CD14-positive monocyte (primary cell): ENCODE measurements around the gene CCDC7. TPM values are rescaled to one million over a fixed set of nuclear protein-coding genes. Genes with fewer than 3 reads are reported as not detected.

Source experiments
- DNase-seq, 3 donors: peaks; one replicate each; pipeline ENCODE4 v3.0.0-alpha.2; 2011 to 2022
- H2AFZ ChIP-seq: 2 replicates; pipeline ENCODE4 v1.6.0; 2012; ENCODE audit warnings: mild to moderate bottlenecking, low read depth, low read length, inconsistent platforms; ENCODE audit not compliant: insufficient read depth, poor library complexity, severe bottlenecking
- H3K27ac ChIP-seq, 2 donors: 1 replicate in 1 of 2; 2 replicates in 1 of 2; pipeline ENCODE4 v1.5.1; 2012 to 2013; ENCODE audit warnings: low read length in 2 of 2, control low read depth in 1 of 2, inconsistent platforms in 1 of 2, low read depth in 1 of 2, mild to moderate bottlenecking in 1 of 2
- H3K27me3 ChIP-seq, 2 donors: one replicate each; pipeline versions ENCODE4 v1.6.0 to v1.6.1; 2011 to 2013; ENCODE audit warnings: low read length in 2 of 2; ENCODE audit not compliant: control insufficient read depth in 2 of 2, insufficient read depth in 2 of 2
- H3K36me3 ChIP-seq, 2 donors: replicated peaks in 1 of 2; 1 replicate in 1 of 2; 2 replicates in 1 of 2; pipeline versions ENCODE4 v1.5.1 to v1.6.1; 2012 to 2013; ENCODE audit warnings: low read length in 2 of 2, control low read depth in 1 of 2, inconsistent platforms in 1 of 2, mild to moderate bottlenecking in 1 of 2; ENCODE audit not compliant: insufficient read depth in 2 of 2, control insufficient read depth in 1 of 2
- H3K4me1 ChIP-seq, 2 donors: 1 replicate in 1 of 2; 2 replicates in 1 of 2; pipeline versions ENCODE4 v1.5.1 to v1.6.1; 2012 to 2013; ENCODE audit warnings: low read length in 2 of 2, control low read depth in 1 of 2, inconsistent platforms in 1 of 2, mild to moderate bottlenecking in 1 of 2, moderate library complexity in 1 of 2; ENCODE audit not compliant: insufficient read depth in 2 of 2, control insufficient read depth in 1 of 2
- H3K4me2 ChIP-seq: replicated peaks from 2 replicates; pipeline ENCODE3; 2012; ENCODE audit warnings: low read length, moderate library complexity, mild to moderate bottlenecking; ENCODE audit not compliant: poor library complexity, severe bottlenecking; ENCODE audit errors: extremely low read depth
- H3K4me3 ChIP-seq, 3 experiments: fragments of 200-600 bp in 1 of 3; sonication (generic) in 1 of 3; replicated peaks in 1 of 3; 1 replicate in 2 of 3; 2 replicates in 1 of 3; pipeline ENCODE4 v1.5.1; 2011 to 2013; ENCODE audit warnings: low read length in 3 of 3, mild to moderate bottlenecking in 3 of 3, control low read depth in 2 of 3, low read depth in 2 of 3, inconsistent platforms in 1 of 3, moderate library complexity in 1 of 3
- H3K79me2 ChIP-seq: 2 replicates; pipeline ENCODE4 v1.6.0; 2012; ENCODE audit warnings: mild to moderate bottlenecking, control low read depth, inconsistent platforms, low read length, moderate library complexity; ENCODE audit not compliant: insufficient read depth
- H3K9ac ChIP-seq: 2 replicates; pipeline ENCODE4 v1.6.0; 2017; ENCODE audit warnings: low read length, mild to moderate bottlenecking; ENCODE audit not compliant: insufficient read depth, poor library complexity, severe bottlenecking
- H3K9me3 ChIP-seq, 2 donors: replicated peaks in 1 of 2; 1 replicate in 1 of 2; 2 replicates in 1 of 2; pipeline versions ENCODE4 v1.5.1 to v1.6.1; 2012 to 2013; ENCODE audit warnings: low read length in 2 of 2, control low read depth in 1 of 2; ENCODE audit not compliant: control insufficient read depth in 1 of 2, insufficient read depth in 1 of 2
- H4K20me1 ChIP-seq: 2 replicates; pipeline ENCODE4 v1.6.0; 2012; ENCODE audit warnings: mild to moderate bottlenecking, low read length, control low read depth, moderate library complexity; ENCODE audit not compliant: insufficient read depth
- H3K27ac Mint-ChIP-seq, 7 donors: one replicate each; pipeline ENCODE4 v1.8.0; 2020; ENCODE audit warnings: mild to moderate bottlenecking in 7 of 7, mixed read lengths in 7 of 7, moderate library complexity in 6 of 7, inconsistent platforms in 2 of 7
- H3K27me3 Mint-ChIP-seq, 3 donors: one replicate each; pipeline ENCODE4 v1.8.0; 2021 to 2022; ENCODE audit warnings: low read depth in 3 of 3, mild to moderate bottlenecking in 3 of 3, mixed read lengths in 3 of 3, moderate library complexity in 3 of 3, inconsistent platforms in 1 of 3
- H3K36me3 Mint-ChIP-seq, 2 donors: one replicate each; pipeline ENCODE4 v1.8.0; 2020; ENCODE audit warnings: mixed read lengths in 2 of 2, inconsistent platforms in 1 of 2, mild to moderate bottlenecking in 1 of 2
- H3K4me1 Mint-ChIP-seq: one replicate; pipeline ENCODE4 v1.8.0; 2020; ENCODE audit warnings: mild to moderate bottlenecking, mixed read lengths
- H3K4me3 Mint-ChIP-seq, 2 donors: one replicate each; pipeline ENCODE4 v1.8.0; 2020; ENCODE audit warnings: mild to moderate bottlenecking in 2 of 2, mixed read lengths in 2 of 2, moderate library complexity in 1 of 2
- H3K9me3 Mint-ChIP-seq, 7 donors: one replicate each; pipeline ENCODE4 v1.8.0; 2020 to 2022; ENCODE audit warnings: mixed read lengths in 7 of 7, mild to moderate bottlenecking in 6 of 7, moderate library complexity in 6 of 7, inconsistent platforms in 2 of 7
- WGBS: methylation state at CpG from one replicate; pipeline ENCODE4 v1.1.5; 2013; ENCODE audit warnings: missing lambda C conversion rate; ENCODE audit not compliant: insufficient coverage; 5-methylcytosine and 5-hydroxymethylcytosine counted together
- intact Hi-C, 2 donors: fragments of 100-400 bp; cut with micrococcal nuclease; formaldehyde crosslinking; loops; one replicate each; pipeline versions ENCODE4 v1.15.0 to v1.15.1; 2023
- polyA plus RNA-seq, 3 donors: library from polyadenylated mRNA; depleted of rRNA in 1 of 3; unstranded in 2 of 3; stranded (reverse) in 1 of 3; fragments of 300-500 nt in 2 of 3; fragments of >200 nt in 1 of 3; fragmentation: Illumina TruSeq in 2 of 3; gene quantifications; 1 replicate in 2 of 3; 2 replicates in 1 of 3; pipeline ENCODE4 v1.2.3, GENCODE V29; 2012 to 2021
- TF ChIP-seq, protein P1 (sequence below): fragments of 200-600 bp; IDR thresholded peaks from one replicate; pipeline ENCODE4 v1.8.0; 2022; ENCODE audit warnings: antibody characterized with exemption, mild to moderate bottlenecking

Gene CCDC7
- polyA plus RNA-seq, 3 donors = 1.3 to 2.3 (median 2.0) TPM

DNA sequence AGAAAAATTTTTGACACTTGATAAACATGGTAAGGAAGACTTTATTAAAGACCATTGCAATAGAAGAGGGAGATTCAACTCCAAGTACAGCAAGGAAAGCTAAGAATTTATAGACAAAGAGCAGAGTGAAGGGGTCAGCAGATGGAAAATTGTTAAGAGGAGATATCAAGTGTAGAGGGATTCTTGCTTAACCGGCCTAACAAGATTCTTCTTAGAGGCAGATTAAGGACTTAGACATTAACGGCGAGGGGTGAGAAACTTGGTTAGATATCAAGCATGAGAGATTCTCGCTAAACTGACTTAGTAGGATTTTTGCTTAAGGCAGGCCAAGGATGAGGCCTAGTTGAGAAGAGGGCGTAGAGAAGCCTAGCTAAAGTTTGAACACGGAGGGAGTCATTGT is 436.1 kb downstream of the CCDC7 start:
- H3K9me3 ChIP-seq = no peaks in the 10 kb centered on the region
- TF ChIP-seq, protein P1, sequence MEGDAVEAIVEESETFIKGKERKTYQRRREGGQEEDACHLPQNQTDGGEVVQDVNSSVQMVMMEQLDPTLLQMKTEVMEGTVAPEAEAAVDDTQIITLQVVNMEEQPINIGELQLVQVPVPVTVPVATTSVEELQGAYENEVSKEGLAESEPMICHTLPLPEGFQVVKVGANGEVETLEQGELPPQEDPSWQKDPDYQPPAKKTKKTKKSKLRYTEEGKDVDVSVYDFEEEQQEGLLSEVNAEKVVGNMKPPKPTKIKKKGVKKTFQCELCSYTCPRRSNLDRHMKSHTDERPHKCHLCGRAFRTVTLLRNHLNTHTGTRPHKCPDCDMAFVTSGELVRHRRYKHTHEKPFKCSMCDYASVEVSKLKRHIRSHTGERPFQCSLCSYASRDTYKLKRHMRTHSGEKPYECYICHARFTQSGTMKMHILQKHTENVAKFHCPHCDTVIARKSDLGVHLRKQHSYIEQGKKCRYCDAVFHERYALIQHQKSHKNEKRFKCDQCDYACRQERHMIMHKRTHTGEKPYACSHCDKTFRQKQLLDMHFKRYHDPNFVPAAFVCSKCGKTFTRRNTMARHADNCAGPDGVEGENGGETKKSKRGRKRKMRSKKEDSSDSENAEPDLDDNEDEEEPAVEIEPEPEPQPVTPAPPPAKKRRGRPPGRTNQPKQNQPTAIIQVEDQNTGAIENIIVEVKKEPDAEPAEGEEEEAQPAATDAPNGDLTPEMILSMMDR = no peak
- intact Hi-C loops = no loop called here
- H3K4me3 ChIP-seq = no peak overlapping the region
- no peak overlapping the region for H3K9ac ChIP-seq
- DNase-seq = no peak
- H3K36me3 ChIP-seq = no peaks in the 10 kb centered on the region
- H2AFZ ChIP-seq = no peak overlapping the region
- peaks cover 0 to 3% (median 0%) of the 10 kb centered on the region in 7 donors for H3K9me3 Mint-ChIP-seq
- H3K4me1 ChIP-seq = no peaks in the 10 kb centered on the region
- H3K27me3 ChIP-seq = no peaks in the 10 kb centered on the region
- H3K36me3 Mint-ChIP-seq = no peaks in the 10 kb centered on the region
- H3K79me2 ChIP-seq = no peaks in the 10 kb centered on the region
- H3K27me3 Mint-ChIP-seq = peaks cover 0 to 2% (median 0%) of the 10 kb centered on the region in 3 donors
- no peak overlapping the region for H3K4me2 ChIP-seq
- WGBS = 96% methylated on average over 6 of the region's 6 CpGs
- H3K4me1 Mint-ChIP-seq = no peaks in the 10 kb centered on the region
- no peaks in the 10 kb centered on the region for H4K20me1 ChIP-seq
- no peak overlapping the region for H3K27ac Mint-ChIP-seq
- no peak overlapping the region for H3K4me3 Mint-ChIP-seq
- no peak overlapping the region for H3K27ac ChIP-seq

DNA sequence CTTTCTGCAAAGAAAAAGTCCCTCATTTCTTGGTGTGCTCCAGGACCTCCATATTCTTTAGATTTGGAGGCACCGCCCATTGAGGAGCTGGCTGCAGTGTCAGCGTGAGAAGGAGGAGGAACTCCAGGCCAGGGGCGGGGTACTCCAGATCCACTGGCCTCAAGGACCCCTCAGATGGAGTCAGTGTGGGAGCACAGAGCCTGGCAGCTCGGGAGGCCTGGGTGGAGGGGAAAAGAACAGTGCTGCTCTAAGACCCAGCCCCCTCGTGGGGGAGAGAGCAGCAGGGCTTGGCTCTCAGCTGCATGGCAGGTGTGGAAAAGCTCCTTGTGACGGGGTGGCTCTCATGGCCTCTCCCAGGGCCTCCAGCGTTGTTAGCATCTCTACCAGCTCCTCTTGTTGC is 441.5 kb downstream of the CCDC7 start:
- no peak overlapping the region for H3K4me3 ChIP-seq
- H3K4me1 ChIP-seq = no peaks in the 10 kb centered on the region
- no peak overlapping the region for H3K27ac ChIP-seq
- Mint-ChIP-seq H3K27me3 (peaks cover 2 to 3% (median 2%) of the 10 kb centered on the region in 3 donors), H3K36me3 (no peaks in the 10 kb centered on the region), H3K27ac (no peak overlapping the region), H3K4me1 (no peaks in the 10 kb centered on the region), H3K4me3 (no peak overlapping the region), H3K9me3 (no peaks in the 10 kb centered on the region)
- TF ChIP-seq, protein P1 = no peak
- H3K9ac ChIP-seq = no peak overlapping the region
- H3K4me2 ChIP-seq = no peak overlapping the region
- no peak for DNase-seq
- H3K27me3 ChIP-seq = no peaks in the 10 kb centered on the region
- no peak overlapping the region for H2AFZ ChIP-seq
- H3K36me3 ChIP-seq = no peaks in the 10 kb centered on the region
- 100% methylated on average over 4 of the region's 7 CpGs for WGBS
- H3K79me2 ChIP-seq = no peaks in the 10 kb centered on the region
- no peaks in the 10 kb centered on the region for H3K9me3 ChIP-seq
- intact Hi-C loops = no loop called here
- no peaks in the 10 kb centered on the region for H4K20me1 ChIP-seq
